ENCODE results near the gene FREM1. TPM values are rescaled to one million over a fixed set of nuclear protein-coding genes. Genes with fewer than 3 reads are reported as not detected.

Gene FREM1
- total RNA-seq, 1 donor from 2014 or later: 0.85 TPM

DNA sequence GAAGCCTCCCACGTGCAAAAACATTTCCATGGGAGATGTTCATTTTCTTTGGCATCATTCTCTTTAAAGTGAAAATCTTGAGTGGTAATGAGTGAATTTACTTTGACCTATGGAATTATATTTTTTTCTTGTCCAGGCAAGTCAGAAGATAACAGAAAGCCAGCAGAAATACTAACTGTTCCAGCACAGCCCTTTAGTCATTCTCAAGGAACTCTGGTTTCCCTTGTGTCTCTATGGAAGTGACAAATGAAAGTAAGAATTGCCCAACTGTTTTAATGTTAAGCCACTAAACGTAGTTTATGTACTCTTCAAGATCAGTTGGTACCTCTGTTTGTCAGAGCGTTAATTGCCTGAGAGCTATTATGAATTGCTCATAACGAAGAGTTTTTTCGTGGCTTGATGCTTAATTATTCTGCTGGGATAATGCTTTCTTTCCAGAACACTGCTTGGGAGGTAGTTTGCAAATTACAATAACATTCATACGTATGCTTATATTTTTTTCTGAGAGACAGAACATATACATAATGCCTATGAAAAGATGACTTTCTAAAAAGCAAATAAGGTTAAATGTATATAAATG, 103.2 kb downstream of the FREM1 start:
- intact Hi-C loops (cut with DNase I): no loop called here
- H3K4me3 ChIP-seq: no peak overlapping the region
- no peak for DNase-seq (ENCODE audit: low spot score in 2 of 2)
- no peaks in the 10 kb centered on the region for H3K9me3 ChIP-seq
- no peaks in the 10 kb centered on the region for H3K27me3 ChIP-seq
- no peak overlapping the region for H3K27ac ChIP-seq
- TF ChIP-seq, protein P1, sequence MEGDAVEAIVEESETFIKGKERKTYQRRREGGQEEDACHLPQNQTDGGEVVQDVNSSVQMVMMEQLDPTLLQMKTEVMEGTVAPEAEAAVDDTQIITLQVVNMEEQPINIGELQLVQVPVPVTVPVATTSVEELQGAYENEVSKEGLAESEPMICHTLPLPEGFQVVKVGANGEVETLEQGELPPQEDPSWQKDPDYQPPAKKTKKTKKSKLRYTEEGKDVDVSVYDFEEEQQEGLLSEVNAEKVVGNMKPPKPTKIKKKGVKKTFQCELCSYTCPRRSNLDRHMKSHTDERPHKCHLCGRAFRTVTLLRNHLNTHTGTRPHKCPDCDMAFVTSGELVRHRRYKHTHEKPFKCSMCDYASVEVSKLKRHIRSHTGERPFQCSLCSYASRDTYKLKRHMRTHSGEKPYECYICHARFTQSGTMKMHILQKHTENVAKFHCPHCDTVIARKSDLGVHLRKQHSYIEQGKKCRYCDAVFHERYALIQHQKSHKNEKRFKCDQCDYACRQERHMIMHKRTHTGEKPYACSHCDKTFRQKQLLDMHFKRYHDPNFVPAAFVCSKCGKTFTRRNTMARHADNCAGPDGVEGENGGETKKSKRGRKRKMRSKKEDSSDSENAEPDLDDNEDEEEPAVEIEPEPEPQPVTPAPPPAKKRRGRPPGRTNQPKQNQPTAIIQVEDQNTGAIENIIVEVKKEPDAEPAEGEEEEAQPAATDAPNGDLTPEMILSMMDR (IDR thresholded peaks at IDR 0.05): no peak
- H3K4me1 ChIP-seq: no peaks in the 10 kb centered on the region
- H3K36me3 ChIP-seq: peaks cover 3 to 7% of the 10 kb centered on the region in 2 donors

DNA sequence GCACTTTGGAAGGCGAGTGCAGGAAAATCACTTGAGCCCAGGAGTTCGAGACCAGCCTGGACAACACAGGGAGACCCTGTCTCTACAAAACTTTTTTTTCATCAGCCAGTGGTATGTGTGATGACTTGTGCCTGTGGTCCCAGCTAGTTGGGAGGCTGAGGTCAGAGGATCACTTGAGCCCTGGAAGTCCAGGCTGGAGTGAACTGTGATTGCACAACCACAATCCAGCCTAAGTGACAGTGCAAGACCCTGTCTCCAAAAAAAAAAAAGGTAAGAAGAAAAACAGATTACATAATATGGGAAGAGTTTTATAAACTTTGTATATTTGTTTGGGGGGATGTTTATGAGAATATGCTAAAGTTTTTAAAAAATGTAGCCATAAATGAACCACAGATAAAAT, 111.2 kb downstream of the FREM1 start:
- Histone ChIP-seq H3K4me3 (no peak overlapping the region), H3K4me1 (no peaks in the 10 kb centered on the region), H3K36me3 (peaks cover 0 to 15% of the 10 kb centered on the region in 2 donors), H3K27me3 (no peaks in the 10 kb centered on the region), H3K9me3 (no peaks in the 10 kb centered on the region), H3K27ac (no peak overlapping the region)
- TF ChIP-seq, protein P1 (IDR thresholded peaks at IDR 0.05): no peak
- intact Hi-C loops (cut with DNase I): no loop called here
- no peak for DNase-seq (ENCODE audit: low spot score in 2 of 2)

DNA sequence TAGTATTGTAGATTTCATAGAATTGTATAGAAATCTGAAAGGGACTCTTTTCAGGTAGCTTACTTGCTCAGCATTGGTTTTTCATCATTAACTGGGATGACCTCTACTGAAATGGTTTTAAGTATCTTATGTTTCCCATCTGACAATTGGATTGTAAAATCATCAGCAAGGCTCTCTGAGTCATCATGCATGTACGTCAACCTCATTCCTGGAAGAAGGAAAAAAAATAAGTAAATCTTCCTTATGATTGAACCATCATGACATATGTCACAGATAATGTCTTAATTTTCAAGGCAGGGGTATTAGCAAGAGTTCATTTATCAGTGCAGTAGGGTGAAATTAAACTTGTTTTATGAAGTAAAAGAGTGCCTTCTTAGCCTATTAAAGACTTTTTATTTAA, 112.8 kb downstream of the FREM1 start:
- DNase-seq (ENCODE audit: low spot score in 2 of 2): no peak
- TF ChIP-seq, protein P1 (IDR thresholded peaks at IDR 0.05): no peak
- intact Hi-C loops (cut with DNase I): no loop called here
- H3K36me3 ChIP-seq: peaks cover 0 to 15% of the 10 kb centered on the region in 2 donors
- H3K4me1 ChIP-seq: no peaks in the 10 kb centered on the region
- H3K27me3 ChIP-seq: no peaks in the 10 kb centered on the region
- no peaks in the 10 kb centered on the region for H3K9me3 ChIP-seq
- no peak overlapping the region for H3K4me3 ChIP-seq
- H3K27ac ChIP-seq: no peak overlapping the region

DNA sequence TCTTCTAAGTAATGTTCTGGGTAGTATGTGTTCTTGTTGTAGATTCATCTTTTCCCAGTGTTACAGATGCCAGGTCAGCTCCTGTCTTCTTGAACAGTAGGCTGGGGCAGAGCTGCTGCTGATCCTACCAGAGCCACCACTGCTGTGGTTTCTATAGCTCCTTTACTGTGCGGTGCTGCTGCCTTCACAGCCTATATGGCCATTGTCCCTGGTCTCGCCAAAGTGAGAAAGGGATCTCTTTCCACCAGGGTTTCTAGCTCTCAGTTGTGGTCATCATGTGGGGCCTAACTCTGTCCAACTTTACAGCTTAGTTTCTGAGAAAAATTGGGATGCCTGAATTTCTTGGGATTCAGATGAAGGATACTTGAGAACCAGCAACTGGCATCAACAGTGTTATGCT, 116.8 kb downstream of the FREM1 start:
- H3K9me3 ChIP-seq: no peaks in the 10 kb centered on the region
- intact Hi-C loops (cut with DNase I): no loop called here
- H3K27me3 ChIP-seq: no peaks in the 10 kb centered on the region
- H3K27ac ChIP-seq: no peak overlapping the region
- H3K4me1 ChIP-seq: no peaks in the 10 kb centered on the region
- DNase-seq (ENCODE audit: low spot score in 2 of 2): no peak
- peaks cover 0 to 21% of the 10 kb centered on the region in 2 donors for H3K36me3 ChIP-seq
- TF ChIP-seq, protein P1 (IDR thresholded peaks at IDR 0.05): no peak
- no peak overlapping the region for H3K4me3 ChIP-seq

DNA sequence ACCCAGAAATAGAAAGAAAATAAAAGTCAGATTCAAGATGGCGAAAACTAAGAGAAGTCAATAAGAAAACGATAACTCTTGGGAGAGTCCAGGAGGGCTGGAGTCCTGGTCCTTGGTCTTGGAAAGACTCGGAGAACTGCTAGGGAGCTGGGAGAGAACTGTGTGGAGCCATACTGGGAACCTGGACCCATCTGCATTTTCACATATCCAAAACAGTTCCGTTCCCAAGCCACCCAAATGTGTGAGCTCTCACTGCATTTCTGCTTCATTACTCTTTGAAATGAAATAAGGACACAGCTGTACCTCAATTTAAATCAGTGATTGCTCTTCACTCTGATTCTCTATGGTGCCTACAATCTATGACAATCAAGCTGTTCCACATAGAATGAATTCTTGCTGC, 119.6 kb downstream of the FREM1 start:
- no peak overlapping the region for H3K4me3 ChIP-seq
- peaks cover 0 to 9% of the 10 kb centered on the region in 2 donors for H3K36me3 ChIP-seq
- H3K4me1 ChIP-seq: no peaks in the 10 kb centered on the region
- no peaks in the 10 kb centered on the region for H3K27me3 ChIP-seq
- no peak for DNase-seq (ENCODE audit: low spot score in 2 of 2)
- no peak overlapping the region for H3K27ac ChIP-seq
- intact Hi-C loops (cut with DNase I): no loop called here
- H3K9me3 ChIP-seq: no peaks in the 10 kb centered on the region
- TF ChIP-seq, protein P1 (IDR thresholded peaks at IDR 0.05): no peak

DNA sequence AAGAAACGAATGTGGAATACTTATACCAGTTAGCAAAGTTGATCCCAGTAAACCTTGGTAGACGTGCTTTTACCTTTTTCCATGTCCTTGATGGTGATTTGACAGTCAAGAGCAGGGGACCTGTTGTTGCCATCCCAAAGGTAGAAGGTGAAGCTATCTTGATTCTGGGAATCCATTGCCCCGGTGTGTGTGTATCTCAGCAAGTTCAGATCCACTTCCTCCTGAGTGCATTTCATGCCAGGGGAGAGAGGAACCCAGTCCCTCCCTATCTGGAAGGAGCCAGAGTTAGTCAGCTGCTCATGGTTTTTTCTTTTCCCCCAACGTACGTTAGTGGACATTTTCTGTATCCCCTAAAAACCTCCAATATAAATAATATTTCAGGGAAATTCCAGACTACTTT, 121.4 kb downstream of the FREM1 start:
- intact Hi-C loops (cut with DNase I): no loop called here
- Histone ChIP-seq H3K9me3 (no peaks in the 10 kb centered on the region), H3K4me1 (no peaks in the 10 kb centered on the region), H3K27ac (no peak overlapping the region), H3K27me3 (no peaks in the 10 kb centered on the region), H3K36me3 (peaks cover 0 to 9% of the 10 kb centered on the region in 2 donors), H3K4me3 (no peak overlapping the region)
- TF ChIP-seq, protein P1 (IDR thresholded peaks at IDR 0.05): no peak
- DNase-seq (ENCODE audit: low spot score in 2 of 2): no peak

All from ascending aorta (tissue), 2 donors.